GM10266 (cell line): ENCODE data around the gene PLCL1.

Experiments
- DNase-seq: peaks from one replicate; pipeline ENCODE4 v3.0.0; 2012; ENCODE audit errors: extremely low spot score
- TF ChIP-seq, protein P1 (sequence below): IDR thresholded peaks from 2 replicates; pipeline ENCODE4 v1.5.1; 2012; ENCODE audit warnings: mild to moderate bottlenecking, low read depth; ENCODE audit not compliant: control insufficient read depth, insufficient read depth; ENCODE audit errors: missing control alignments

The PLCL1 gene

DNA sequence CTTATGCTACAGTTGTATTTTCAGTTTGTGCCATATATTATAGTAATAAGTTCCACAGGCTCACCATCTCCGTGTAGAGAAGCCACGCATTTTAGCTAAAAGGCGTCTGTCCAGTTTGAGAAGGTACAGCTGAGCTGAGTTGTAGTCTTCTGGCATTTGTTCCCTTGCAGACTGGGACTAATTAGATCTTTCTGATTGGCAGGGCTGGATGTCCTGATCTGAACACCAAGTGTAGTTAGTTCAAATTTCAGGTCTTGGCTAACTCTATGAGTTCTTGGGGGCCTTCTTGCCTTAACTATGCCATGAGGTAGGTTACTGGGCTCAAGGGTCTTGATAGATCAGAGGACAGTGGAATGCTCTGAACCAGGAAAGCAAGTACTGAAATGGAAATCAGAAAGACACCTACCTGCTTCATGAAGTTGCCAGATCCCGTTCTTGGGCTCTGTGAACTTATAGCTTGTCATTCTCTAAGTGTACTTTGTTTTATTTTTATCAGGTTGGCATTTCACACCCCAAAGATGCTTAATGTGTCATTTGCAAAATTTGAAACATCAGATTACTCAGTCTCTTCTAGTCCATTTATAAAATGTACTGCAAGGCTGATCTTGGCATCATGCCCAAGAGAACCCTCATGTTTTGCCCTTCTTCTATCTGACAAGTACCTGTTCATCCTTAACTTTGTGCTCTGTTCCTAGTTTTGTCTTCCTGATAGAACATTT lies 93.7 kb downstream of the PLCL1 start:
- DNase-seq: no peak
- TF ChIP-seq, protein P1, sequence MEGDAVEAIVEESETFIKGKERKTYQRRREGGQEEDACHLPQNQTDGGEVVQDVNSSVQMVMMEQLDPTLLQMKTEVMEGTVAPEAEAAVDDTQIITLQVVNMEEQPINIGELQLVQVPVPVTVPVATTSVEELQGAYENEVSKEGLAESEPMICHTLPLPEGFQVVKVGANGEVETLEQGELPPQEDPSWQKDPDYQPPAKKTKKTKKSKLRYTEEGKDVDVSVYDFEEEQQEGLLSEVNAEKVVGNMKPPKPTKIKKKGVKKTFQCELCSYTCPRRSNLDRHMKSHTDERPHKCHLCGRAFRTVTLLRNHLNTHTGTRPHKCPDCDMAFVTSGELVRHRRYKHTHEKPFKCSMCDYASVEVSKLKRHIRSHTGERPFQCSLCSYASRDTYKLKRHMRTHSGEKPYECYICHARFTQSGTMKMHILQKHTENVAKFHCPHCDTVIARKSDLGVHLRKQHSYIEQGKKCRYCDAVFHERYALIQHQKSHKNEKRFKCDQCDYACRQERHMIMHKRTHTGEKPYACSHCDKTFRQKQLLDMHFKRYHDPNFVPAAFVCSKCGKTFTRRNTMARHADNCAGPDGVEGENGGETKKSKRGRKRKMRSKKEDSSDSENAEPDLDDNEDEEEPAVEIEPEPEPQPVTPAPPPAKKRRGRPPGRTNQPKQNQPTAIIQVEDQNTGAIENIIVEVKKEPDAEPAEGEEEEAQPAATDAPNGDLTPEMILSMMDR: no peak

DNA sequence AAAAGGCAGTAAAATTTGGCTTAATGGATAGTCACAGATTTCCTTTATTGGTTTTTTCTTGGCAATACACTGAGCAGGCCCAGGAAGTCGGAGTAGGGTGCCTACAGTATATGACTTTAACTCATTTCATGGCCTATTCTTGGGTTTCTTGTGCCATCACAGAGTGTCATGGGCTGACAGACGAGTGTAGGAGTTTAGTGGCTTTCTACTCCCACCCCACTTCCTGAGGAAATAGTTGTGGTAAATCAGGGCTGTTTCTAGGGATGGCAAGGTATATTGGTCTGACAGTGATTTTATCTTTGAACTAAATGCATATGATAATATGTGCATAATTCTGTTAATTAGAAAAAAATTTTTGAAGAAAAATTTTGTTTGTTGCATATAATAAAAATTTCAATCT lies 100.1 kb downstream of the PLCL1 start:
- TF ChIP-seq, protein P1: no peak
- DNase-seq: no peak

- TF ChIP-seq, protein P1: no peak
Observed at GRCh38 chr2:197908156-197908555, 103.8 kb downstream of the PLCL1 start.

DNA sequence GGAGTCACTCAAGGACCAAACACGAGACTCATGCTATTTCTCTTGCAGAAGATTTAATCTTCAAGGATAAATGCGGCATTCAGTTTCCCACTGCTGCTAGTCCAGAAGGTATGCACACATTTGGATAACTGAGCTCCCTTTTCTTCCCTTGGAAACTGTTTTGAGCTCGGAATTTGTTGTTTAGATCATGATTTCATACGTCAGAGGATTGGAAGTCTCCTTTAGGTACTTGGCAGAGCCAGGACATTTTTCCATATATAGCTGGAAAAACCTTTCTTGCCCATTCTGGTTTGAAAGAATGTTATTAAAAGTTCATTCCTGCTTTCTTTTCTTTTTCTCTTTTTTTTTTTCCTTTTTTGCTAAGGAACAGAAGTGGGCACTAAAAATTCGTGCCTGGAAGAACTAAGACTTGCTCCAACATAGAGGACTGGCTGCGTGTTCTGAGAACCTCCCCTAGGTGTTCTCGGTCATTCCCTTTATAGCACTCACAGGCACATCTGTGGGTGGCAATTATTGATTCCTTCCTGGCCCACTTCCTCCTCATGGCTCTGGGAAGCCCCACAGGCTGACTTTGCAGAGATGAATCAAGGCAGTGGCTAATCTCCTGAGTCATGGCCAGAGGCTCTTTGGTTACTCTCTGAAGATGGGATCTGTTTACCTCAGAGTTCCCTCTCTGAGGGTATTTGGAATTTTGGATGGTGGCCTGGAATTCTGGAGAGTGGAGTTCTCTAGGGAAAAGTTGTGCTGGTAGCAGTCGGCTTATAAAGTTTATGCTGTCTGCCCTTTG lies 104.8 kb downstream of the PLCL1 start:
- DNase-seq: no peak
- TF ChIP-seq, protein P1: no peak

More at GRCh38 chr2:197908156-197908555, 103.8 kb downstream of the PLCL1 start:
- no peak for DNase-seq

- DNase-seq: no peak
- TF ChIP-seq, protein P1: no peak
Observed at GRCh38 chr2:197911667-197912066, 107.3 kb downstream of the PLCL1 start.

DNA sequence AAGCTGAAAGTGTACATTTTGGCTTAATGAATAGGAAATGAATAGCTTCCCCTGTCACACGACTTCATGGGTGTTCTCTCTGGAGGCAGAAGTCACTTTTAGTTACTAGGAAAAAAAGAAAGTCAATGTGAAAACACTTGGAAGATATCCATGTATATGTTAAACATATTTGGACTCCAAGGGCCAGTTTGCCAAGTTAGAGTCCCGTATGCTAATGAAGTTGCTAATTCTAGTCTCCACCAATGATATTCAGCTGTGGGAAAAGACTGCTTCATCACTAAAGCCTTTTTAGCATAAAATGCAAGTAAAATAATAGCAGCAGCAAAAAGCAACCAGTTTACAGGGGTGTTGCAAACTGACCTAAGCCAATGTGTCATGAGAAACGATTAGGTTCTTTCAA lies 108.7 kb downstream of the PLCL1 start:
- TF ChIP-seq, protein P1: no peak
- no peak for DNase-seq

DNA sequence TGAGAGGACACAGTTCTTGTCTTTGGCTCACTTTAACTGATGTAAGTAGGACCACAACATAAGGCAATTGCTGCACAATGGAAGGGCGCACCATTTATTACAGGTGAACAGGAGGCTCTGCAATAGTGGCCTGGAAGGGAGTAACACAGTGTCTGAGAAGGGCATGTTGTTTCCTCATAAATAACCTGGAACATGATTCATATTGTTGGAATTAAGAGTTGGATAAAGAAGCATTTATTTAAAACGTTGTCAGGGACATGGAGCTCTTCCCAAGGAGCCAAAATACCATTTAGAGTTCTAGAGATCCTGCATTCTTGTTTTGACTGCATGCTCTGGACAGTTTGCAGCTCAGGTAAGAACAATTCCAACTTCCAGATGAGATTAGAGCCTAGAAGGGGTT lies 110.4 kb downstream of the PLCL1 start:
- no peak for DNase-seq
- TF ChIP-seq, protein P1: no peak
